ENCODE measurements around the gene HIGD1A.

HIGD1A gene

DNA sequence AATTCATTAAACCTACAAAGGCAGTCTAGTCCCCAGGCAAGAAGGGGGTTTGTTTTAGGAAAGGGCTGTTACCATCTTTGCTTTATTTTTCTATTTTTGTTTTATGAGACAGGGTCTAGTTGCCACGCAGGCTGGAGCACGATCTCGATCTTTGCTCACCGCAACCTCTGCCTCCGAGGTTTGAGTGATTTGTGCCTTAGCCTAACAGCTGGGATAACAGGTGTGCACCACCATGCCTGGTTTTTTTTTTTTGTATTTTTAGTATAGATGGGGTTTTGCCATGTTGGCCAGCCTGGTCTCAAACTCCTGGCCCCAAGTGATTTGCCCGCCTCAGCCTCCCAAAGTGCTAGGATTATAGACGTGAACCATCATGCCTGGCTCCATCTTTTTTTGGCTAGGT, 4.9 kb downstream of the HIGD1A start:
- DNase-seq: no peak

- DNase-seq: no peak
Measured at GRCh38 chr3:42796332-42796885, 7.9 kb downstream of the HIGD1A start.

DNA sequence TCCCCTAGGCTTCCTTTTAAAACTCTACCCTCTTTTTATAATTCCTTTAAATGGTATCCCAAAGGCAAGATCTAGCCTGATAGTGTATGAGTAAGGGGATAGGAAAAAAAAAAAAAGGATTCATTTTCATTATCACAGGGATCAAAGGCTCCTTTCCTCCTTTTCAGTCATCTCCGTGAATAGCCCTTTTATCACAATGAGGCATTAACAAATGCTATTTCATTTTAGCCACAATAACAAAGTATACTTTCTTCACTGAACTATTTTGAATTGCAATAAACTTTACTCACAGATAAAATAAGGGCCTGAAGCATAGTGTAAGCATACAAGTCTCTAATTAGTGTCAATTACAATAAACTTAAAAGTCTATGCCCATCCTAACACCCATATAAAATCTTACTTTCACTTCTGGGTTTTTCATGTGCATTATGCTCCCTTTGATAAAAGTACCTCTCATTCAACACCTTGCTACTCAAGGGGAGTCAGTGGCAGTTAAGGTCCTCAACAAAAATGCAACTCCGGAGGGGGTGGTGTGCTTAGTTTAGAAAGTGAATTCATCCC, 8.6 kb downstream of the HIGD1A start:
- DNase-seq: no peak

DNA sequence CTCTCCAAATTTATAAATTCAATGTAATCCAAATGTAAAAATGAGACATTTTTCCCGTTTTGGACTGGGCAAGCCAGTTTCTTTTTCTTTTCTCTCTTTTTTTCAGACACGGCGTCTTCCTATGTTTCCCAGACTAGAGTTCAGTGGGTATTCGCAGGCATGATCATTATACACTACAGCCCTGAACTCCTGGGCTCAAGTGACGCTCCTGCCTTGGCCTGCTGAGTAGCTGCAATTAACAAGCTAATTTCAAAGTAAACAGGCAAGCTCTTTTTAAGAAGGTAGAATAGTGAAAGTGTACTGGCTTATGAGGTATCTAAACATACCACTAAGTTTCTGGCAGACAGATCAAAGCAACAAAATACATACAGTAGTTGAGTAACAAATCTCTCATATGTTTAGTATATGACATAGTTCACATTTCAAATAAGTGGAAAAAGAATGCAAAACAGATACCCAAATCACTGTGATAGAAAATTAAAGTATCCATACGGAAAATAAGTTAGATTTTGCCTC, 13.5 kb downstream of the HIGD1A start:
- DNase-seq: no peak

DNA sequence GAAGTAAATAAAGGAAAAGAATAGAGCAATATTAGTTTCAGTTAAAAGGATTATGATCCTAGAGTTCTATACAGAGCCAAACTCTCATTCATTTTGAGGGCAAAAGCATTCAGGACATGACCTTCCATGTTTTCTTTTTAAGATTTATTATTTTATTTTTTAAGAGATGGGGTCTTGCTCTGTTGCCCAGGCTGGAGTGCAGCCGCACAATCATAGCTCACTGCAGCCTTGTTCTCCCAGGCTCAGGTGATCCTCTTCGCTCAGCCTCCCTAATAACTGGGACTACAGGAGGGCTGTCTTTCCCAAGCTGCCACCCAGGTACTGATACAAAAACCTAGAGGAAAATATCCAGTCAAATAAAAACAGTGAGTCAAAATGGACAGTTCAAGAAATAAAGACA, 17.7 kb downstream of the HIGD1A start:
- DNase-seq: no peak

GRCh38 chr3:42786212-42786611, 18.1 kb downstream of the HIGD1A start:
- DNase-seq: no peak

- no peak for DNase-seq
Measured at GRCh38 chr3:42780892-42781700, 23.2 kb downstream of the HIGD1A start.

- DNase-seq: no peak
Measured at GRCh38 chr3:42780398-42780797, 23.9 kb downstream of the HIGD1A start.

DNA sequence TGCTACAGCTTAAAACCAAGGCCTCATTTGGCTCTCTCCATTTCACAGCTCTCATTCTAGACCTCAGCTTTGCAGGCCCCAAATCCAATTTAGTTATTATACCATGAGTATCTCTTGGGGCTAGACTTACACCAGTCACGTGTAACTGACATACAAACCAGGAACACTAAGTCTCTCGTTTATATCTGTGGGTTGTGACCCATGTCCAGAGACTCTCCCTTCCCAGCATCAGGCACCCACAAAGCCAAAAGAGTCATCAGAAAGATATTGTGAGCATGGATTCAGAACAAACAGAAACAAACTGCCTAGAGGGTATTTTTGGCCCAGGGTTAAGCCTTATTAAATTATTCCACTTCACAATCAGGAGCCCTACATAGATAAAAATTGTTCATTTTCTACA, 25.6 kb downstream of the HIGD1A start:
- no peak for DNase-seq

DNA sequence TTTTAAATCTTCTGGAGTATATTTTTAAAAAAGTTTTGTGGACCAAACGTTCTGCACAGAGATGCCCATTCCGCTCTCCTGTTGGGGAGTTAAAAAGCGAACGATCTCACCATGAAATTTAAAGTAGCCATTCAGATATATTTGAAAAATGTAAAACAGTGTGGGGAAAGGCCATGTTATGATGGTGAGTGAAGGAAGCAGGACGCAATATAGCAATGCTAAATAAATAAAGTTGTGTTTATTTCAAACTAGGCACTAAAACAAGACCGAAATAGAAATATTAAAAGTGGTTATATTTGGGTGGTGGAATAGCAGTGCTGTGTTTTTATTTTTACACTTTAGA, 30.9 kb downstream of the HIGD1A start:
- DNase-seq: no peak

DNA sequence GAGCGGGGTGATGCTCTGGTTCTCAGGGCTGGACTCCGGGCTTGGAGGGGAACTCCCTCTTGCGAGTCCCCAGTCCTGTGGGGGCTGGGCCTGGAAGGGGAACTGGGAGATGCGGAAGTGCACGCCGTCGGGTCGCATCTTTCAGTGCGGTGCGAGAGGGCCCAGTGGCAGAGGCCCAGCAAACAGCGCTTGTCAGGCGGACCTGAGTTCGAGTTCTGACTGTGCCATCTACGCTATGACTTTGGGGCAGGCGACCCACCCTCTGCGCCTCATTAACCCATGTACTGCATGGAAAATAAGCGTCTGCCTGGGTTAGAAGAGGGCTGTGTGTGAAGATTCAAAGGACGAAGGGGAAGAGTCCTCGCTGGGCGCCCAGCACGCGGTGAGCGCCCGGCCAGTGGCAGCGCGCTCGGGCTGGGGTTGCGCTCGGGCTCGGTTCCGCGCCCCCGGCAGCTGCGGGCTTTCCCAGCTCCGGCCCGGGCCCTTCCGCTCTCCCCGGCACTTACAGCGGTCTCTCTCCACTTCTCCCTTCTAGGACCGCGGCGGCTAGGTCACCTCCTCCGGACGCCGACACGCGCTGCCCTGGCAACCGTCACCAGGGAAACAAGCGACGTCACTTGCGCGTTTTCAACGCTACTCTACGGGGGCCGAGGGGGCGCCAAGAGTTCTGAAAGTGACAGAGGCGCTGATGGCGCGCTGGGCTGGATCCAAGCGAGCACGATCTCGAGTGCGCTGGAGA, 31.5 kb downstream of the HIGD1A start, which contains the start of gene CCDC13:
TSS of gene CCDC13 (minus strand) at position 584 of the 739 bp plus-strand sequence. CDS start 14,908 bp downstream, outside the sequence.
- DNase-seq: peak; percentile 75

DNA sequence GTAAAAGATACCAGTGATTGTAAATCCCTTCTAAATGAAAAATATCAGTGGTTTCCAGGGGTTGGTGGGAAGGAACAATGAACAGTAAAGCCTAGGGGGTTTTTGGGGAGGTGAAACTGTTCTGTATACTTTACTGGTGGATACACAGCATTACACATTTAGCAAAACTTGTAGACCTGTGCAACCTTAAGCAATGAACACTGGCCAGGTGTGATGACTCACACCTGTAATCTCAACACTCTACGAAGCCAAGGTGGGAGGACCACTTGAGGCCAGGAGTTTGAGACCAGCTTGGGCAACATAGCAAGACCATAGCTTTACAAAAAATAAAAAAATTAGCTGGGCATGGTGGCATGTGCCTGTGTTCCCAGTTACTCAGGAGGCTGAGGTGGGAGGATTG, 33.0 kb downstream of the HIGD1A start:
- no peak for DNase-seq

- no peak for DNase-seq
Measured at GRCh38 chr3:42769477-42770131, 34.7 kb downstream of the HIGD1A start.

DNA sequence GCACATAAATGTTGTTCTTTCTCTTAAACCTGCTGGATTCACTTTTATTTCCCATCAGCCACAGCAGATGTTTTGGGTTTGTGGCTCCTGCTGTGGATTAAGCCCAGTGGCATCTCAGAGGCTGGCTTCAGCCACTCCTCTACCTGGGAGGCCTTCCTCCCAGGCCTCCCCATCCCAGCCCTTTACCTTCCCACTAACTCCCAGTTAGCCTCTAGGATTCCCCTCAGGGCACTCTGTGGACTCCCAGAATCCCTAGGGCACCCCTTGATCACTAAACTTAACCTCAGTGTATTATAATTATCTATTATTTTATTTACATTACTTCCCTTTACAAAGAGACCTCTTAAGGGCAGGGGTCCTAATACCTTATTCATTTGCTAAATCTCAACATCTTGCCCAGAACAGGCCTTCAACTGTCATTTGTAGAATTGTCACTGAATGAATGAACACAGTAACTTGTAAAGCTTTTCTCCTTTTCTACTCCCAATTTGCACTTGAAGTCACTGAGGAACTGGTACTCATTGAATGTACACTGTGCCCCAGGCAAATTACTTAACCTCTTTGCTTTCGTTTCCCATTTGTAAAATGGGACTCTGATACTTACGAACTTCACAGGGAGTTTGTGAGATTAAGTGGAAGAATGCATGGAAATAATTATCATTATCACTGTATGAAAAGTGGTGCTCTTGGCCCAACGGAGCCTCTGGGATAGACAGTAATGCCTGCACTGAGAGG, 39.6 kb downstream of the HIGD1A start:
- DNase-seq: no peak

DNA sequence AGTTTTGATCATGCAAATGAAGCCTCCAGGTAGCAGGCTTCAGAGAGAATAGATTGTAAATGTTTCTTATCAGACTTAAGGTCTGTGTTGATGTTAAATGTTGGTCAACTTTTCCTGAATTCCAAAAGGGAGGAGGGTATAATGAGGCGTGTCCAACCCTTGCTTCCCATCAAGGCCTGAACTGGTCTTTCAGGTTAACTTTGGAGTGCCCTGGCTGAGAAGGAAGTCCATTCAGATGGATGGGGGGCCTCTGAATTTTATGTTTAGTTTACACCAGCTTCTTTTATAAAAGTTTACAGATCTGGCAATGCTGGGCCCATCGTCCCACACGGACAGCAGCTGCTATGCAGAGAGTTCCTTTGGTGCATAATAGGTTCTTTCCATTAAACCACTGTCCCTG, 40.2 kb downstream of the HIGD1A start:
- DNase-seq: no peak

- no peak for DNase-seq
Measured at GRCh38 chr3:42763021-42763420, 41.3 kb downstream of the HIGD1A start.

GRCh38 chr3:42762046-42762724, 42.1 kb downstream of the HIGD1A start:
- no peak for DNase-seq

DNA sequence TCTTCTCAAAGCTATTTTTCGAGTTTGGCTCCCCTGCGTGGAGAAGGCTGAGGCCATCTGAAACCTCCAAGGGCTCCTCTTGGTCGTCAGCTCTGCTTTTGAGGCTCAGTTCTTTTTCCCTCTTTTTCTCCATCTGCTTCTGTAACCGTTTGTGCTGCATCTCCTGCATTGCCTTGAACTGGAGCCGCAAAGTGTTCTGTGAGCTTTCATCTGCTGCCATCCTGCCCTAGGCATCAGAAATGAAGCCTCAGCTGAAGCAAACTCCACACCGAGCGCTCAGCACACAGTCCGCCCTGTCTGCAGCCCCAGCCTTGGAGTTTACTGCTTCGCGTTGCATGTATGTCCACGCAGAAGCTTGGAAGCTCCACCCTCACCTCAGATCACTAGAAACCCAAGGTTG, 46.2 kb downstream of the HIGD1A start:
- no peak for DNase-seq

DNA sequence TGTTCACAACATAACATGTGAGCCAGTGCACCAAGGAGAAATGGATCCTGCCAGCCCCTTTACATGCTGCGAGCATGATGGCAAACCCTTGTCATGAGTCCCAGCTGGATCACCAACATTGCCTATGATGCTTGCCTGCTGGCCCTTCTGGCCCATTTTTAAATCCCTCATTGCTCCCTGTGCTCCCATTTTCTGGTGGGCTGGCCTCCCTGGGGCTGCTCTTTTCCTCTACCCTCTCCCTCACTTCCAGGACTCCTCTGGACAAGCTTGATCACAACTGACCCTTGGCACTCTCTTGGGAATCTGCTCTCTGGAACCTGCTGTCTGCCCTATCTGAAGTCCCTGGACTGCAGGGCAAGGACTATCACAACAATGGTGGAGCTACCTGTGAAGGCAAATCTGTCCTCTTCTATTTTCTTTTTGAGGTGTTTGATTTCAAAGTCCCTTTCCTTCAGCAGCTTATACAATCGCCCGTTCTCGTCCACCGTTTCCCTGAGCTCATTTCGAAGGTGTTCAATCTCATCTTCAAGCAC, 47.5 kb downstream of the HIGD1A start:
- DNase-seq: no peak

- no peak for DNase-seq
Measured at GRCh38 chr3:42755681-42756578, 48.4 kb downstream of the HIGD1A start.

Data from activated CD4-positive, alpha-beta T cell treated with anti-CD3 and anti-CD28 coated beads for 1 hour (primary cell).